ENCODE measurements around the gene RNF34. TPM values are rescaled to one million over a fixed set of nuclear protein-coding genes. Genes with fewer than 3 reads are reported as not detected.

The RNF34 gene
- total and polyA plus RNA-seq, 4 experiments from 2014 or later, result 61.3 to 95.3 (median 86.7) TPM

DNA sequence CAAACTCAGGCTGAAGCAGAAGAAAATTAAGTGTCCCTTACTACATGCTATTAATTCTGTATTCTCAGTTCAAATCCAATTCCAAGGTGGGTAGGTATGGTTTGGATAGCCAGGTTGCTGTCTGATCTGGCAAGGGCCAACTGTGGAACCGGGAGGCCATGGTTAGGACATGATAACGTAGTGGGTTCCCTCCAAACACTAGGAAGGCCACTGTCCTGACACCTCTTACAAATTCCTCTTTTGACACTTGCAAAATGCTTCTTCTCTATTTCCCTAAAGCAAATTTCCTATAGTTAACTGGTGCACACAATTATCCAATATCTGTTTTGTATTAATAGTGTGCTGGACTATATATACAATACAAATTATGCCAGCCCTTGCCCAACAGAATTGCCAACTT lies 70.8 kb downstream of the RNF34 start:
- peaks cover 9 to 16% (median 13%) of the 10 kb centered on the region in 4 donors for H3K4me1 Mint-ChIP-seq

GRCh38 chr12:121472150-121472905 lies 72.4 kb downstream of the RNF34 start:
- Histone ChIP-seq H3K9me3 (ENCODE audit: control insufficient read depth in 1 of 2, low read length in 2 of 2) (no peaks in the 10 kb centered on the region), H3K27me3 (ENCODE audit: insufficient read depth, low read length) (no peaks in the 10 kb centered on the region), H3K4me1 (ENCODE audit: insufficient read depth, low read length) (peaks cover 8% of the 10 kb centered on the region), H3K27ac (ENCODE audit: low read depth, low read length) (no peak overlapping the region), H3K4me3 (ENCODE audit: low read length in 2 of 2) (no peak overlapping the region), H3K36me3 (ENCODE audit: insufficient read depth, low read length) (no peaks in the 10 kb centered on the region)
- H3K27me3 Mint-ChIP-seq, result no peaks in the 10 kb centered on the region
- H3K4me1 Mint-ChIP-seq, result peaks cover 4 to 10% (median 7%) of the 10 kb centered on the region in 4 donors
- ChIA-PET CTCF (ENCODE audit: partially characterized antibody) (no interaction called here), POLR2A (ENCODE audit: partially characterized antibody) (no interaction called here)
- H3K4me3 Mint-ChIP-seq, result no peak overlapping the region
- intact Hi-C loops (cut with micrococcal nuclease), result no loop called here
- H3K36me3 Mint-ChIP-seq, result no peaks in the 10 kb centered on the region
- peaks cover 0 to 2% (median 0%) of the 10 kb centered on the region in 8 donors for H3K9me3 Mint-ChIP-seq
- DNase-seq, result no peak
- H3K27ac Mint-ChIP-seq, result peak overlapping the region in 2 of 7 donors; percentile 16 to 65

More for the DNA sequence above, 70.8 kb downstream of the RNF34 start:
- peaks cover 14% of the 10 kb centered on the region for H3K4me1 ChIP-seq (ENCODE audit: insufficient read depth, low read length)
- no peak overlapping the region for H3K4me3 ChIP-seq (ENCODE audit: low read length in 2 of 2)
- intact Hi-C loops (cut with micrococcal nuclease), result no loop called here
- no peaks in the 10 kb centered on the region for H3K36me3 ChIP-seq (ENCODE audit: insufficient read depth, low read length)
- H3K27me3 ChIP-seq (ENCODE audit: insufficient read depth, low read length), result no peaks in the 10 kb centered on the region
- H3K9me3 Mint-ChIP-seq, result no peaks in the 10 kb centered on the region
- no peaks in the 10 kb centered on the region for H3K27me3 Mint-ChIP-seq
- H3K27ac ChIP-seq (ENCODE audit: low read depth, low read length), result no peak overlapping the region
- no peak for DNase-seq
- no peak overlapping the region for H3K4me3 Mint-ChIP-seq
- CTCF ChIA-PET (ENCODE audit: partially characterized antibody), result interaction anchor here (3.6 kb wide), 1 partner anchor 8 kb away, joined by 30 read pairs; no protein-coding TSS in a partner anchor
- POLR2A ChIA-PET (ENCODE audit: partially characterized antibody), result no interaction called here
- peak overlapping the region; percentile 24 to 87 (median 68) for H3K27ac Mint-ChIP-seq
- peaks cover 0 to 5% of the 10 kb centered on the region in 2 donors for H3K36me3 Mint-ChIP-seq
- H3K9me3 ChIP-seq (ENCODE audit: control insufficient read depth in 1 of 2, low read length in 2 of 2), result no peaks in the 10 kb centered on the region

Small RNA genes within 50 kb of the gene (microRNA-seq; reads per million reads assigned to microRNA genes)
- not detected for gene MIR7107 (ENCODE audit: borderline microRNAs expressed, borderline number of aligned reads, borderline replicate concordance)

Other genes with a start within 250 kb of the RNF34 start
- gene P2RX4, start 190.0 kb upstream of the RNF34 start, total RNA-seq, result 10 to 100 TPM; 48.3 to 57.1 TPM
- gene P2RX4, start 190.0 kb upstream of the RNF34 start, polyA plus RNA-seq, result 10 to 100 TPM; 35.4 to 66.0 TPM
- gene CAMKK2, start 103.4 kb upstream of the RNF34 start, total RNA-seq, result 10 to 100 TPM; 17.0 to 20.0 TPM
- gene CAMKK2, start 103.4 kb upstream of the RNF34 start, polyA plus RNA-seq, result 10 to 100 TPM; 13.4 to 20.6 TPM
- gene ANAPC5, start 47.7 kb upstream of the RNF34 start, total RNA-seq, result 100 to 1,000 TPM; 143 to 144 TPM
- gene ANAPC5, start 47.7 kb upstream of the RNF34 start, polyA plus RNA-seq, result 100 to 1,000 TPM; 142 to 231 TPM
- gene KDM2B, start 180.9 kb downstream of the RNF34 start, total RNA-seq, result 100 to 1,000 TPM in 1 of 2 experiments, 10 to 100 TPM in 1; 98.7 to 101 TPM
- gene KDM2B, start 180.9 kb downstream of the RNF34 start, polyA plus RNA-seq, result 10 to 100 TPM in 1 of 2 donors, 1 to 10 TPM in 1; 7.7 to 20.6 TPM
- gene ORAI1, start 226.4 kb downstream of the RNF34 start, total RNA-seq, result 10 to 100 TPM; 48.8 to 51.7 TPM
- 100 to 1,000 TPM; 186 to 235 TPM for gene ORAI1, start 226.4 kb downstream of the RNF34 start, polyA plus RNA-seq